DMS114 treated with DMSO at 0.1 percent for 48 hours (cell line): Measurements from ENCODE around the gene SPATA9.

Experiments used
- DNase-seq: peaks from one replicate; lab custom pipeline; 2025; ENCODE audit not compliant: unreplicated experiment; lab: John Stamatoyannopoulos, UW

The SPATA9 gene

GRCh38 chr5:95620870-95621838, 61.6 kb downstream of the SPATA9 start:
- DNase-seq, result no peak

GRCh38 chr5:95620030-95620869, 62.5 kb downstream of the SPATA9 start, which contains the start of gene GPR150:
GPR150 (plus strand) TSS chr5:95620087; CDS start chr5:95620276, 189 bp downstream.
- no peak for DNase-seq

- DNase-seq, result no peak
Measured at GRCh38 chr5:95619514-95620029, 63.2 kb downstream of the SPATA9 start.

- no peak for DNase-seq
Measured at GRCh38 chr5:95619096-95619495, 63.7 kb downstream of the SPATA9 start.

GRCh38 chr5:95617057-95617456, 65.7 kb downstream of the SPATA9 start:
- DNase-seq, result no peak

GRCh38 chr5:95615164-95615467, 67.7 kb downstream of the SPATA9 start:
- DNase-seq, result no peak

GRCh38 chr5:95613514-95613913, 69.3 kb downstream of the SPATA9 start:
- no peak for DNase-seq

- no peak for DNase-seq
Measured at GRCh38 chr5:95611396-95611795, 71.4 kb downstream of the SPATA9 start.

GRCh38 chr5:95610546-95610945, 72.2 kb downstream of the SPATA9 start:
- no peak for DNase-seq

- no peak for DNase-seq
Measured at GRCh38 chr5:95609711-95610110, 73.1 kb downstream of the SPATA9 start.
